Hematopoietic multipotent progenitor cell treated with erythropoietin and hydrocortisone succinate and interleukin-3 and kit ligand, for 15 days (in vitro differentiated cells): ENCODE data around the gene SERTAD1.
A peak's percentile ranks its signal among the peaks of the same experiment; 100 is the strongest.
"Not testable (repeated sequence)": the region's sequence is repeated elsewhere in the genome, so short reads cannot be mapped to it uniquely, and the experiment has no call there.

Experiments used
- DNase-seq: peaks from one replicate; pipeline ENCODE4 v3.0.0-alpha.2; 2015; ENCODE audit warnings: low spot score

SERTAD1 gene

GRCh38 chr19:40452016-40452415 lies 26.2 kb upstream of the SERTAD1 start:
- DNase-seq = no peak

- DNase-seq = no peak
Observed at GRCh38 chr19:40450664-40451063, 24.9 kb upstream of the SERTAD1 start.

GRCh38 chr19:40449506-40449905 lies 23.7 kb upstream of the SERTAD1 start:
- DNase-seq = no peak

- no peak for DNase-seq
Observed at GRCh38 chr19:40446263-40446784, 20.5 kb upstream of the SERTAD1 start.

GRCh38 chr19:40445780-40446262 lies 20.0 kb upstream of the SERTAD1 start:
- peak; percentile 37 for DNase-seq

GRCh38 chr19:40444825-40445312 lies 19.1 kb upstream of the SERTAD1 start:
- DNase-seq = no peak

GRCh38 chr19:40444000-40444824 lies 18.4 kb upstream of the SERTAD1 start, which contains the start of gene SERTAD3:
Gene SERTAD3 (minus strand): TSS chr19:40444335. CDS start chr19:40442080, 2,255 bp downstream.
- DNase-seq = peak; percentile 97

- peak; percentile 98 for DNase-seq
Observed at GRCh38 chr19:40443131-40443999, 17.6 kb upstream of the SERTAD1 start.

- no peak for DNase-seq
Observed at GRCh38 chr19:40442328-40443130, 16.7 kb upstream of the SERTAD1 start.

GRCh38 chr19:40441719-40442253 lies 16.0 kb upstream of the SERTAD1 start:
- DNase-seq = no peak

- no peak for DNase-seq
Observed at GRCh38 chr19:40438284-40438683, 12.5 kb upstream of the SERTAD1 start.

GRCh38 chr19:40433391-40434216 lies 7.8 kb upstream of the SERTAD1 start:
- peak; percentile 73 for DNase-seq

- DNase-seq = not testable (repeated sequence)
Observed at GRCh38 chr19:40432760-40433159, 7.0 kb upstream of the SERTAD1 start.

- no peak for DNase-seq
Observed at GRCh38 chr19:40431698-40432097, 5.9 kb upstream of the SERTAD1 start.

- DNase-seq = not testable (repeated sequence)
Observed at GRCh38 chr19:40430242-40430641, 4.5 kb upstream of the SERTAD1 start.

GRCh38 chr19:40428197-40428596 lies 2.4 kb upstream of the SERTAD1 start:
- DNase-seq = not testable (repeated sequence)

- DNase-seq = no peak
Observed at GRCh38 chr19:40424637-40425449, 949 bp downstream of the SERTAD1 start.

GRCh38 chr19:40423938-40424337 lies 1.9 kb downstream of the SERTAD1 start:
- no peak for DNase-seq
